SJSA1 (cell line): ENCODE measurements around the gene TTC21A. TPM values are rescaled to one million over a fixed set of nuclear protein-coding genes. Genes with fewer than 3 reads are reported as not detected.
A peak's percentile ranks its signal among the peaks of the same experiment; 100 is the strongest.
"Not testable (repeated sequence)": the region's sequence is repeated elsewhere in the genome, so short reads cannot be mapped to it uniquely, and the experiment has no call there.

ENCODE experiments used
- DNase-seq, 2 experiments: peaks; one replicate each; pipeline ENCODE4 v3.0.0-alpha.2; 2015 to 2020; ENCODE audit warnings: low spot score in 2 of 2, low read depth in 1 of 2
- H3K27ac ChIP-seq: fragments of 250-450 bp; sonication (Bioruptor Pico); 2 replicates; pipeline ENCODE4 v1.5.1; 2020; ENCODE audit warnings: mild to moderate bottlenecking, moderate library complexity
- H3K27me3 ChIP-seq: fragments of 250-450 bp; sonication (Bioruptor Pico); replicated peaks from 2 replicates; pipeline ENCODE4 v1.5.1; 2020; ENCODE audit warnings: mild to moderate bottlenecking, moderate library complexity
- H3K36me3 ChIP-seq: fragments of 250-450 bp; sonication (Bioruptor Pico); 2 replicates; pipeline ENCODE4 v1.5.1; 2020; ENCODE audit warnings: mild to moderate bottlenecking
- H3K4me1 ChIP-seq: fragments of 250-450 bp; sonication (Bioruptor Pico); replicated peaks from 2 replicates; pipeline ENCODE4 v1.6.1; 2021; ENCODE audit warnings: mild to moderate bottlenecking
- H3K4me3 ChIP-seq: fragments of 250-450 bp; sonication (Bioruptor Pico); 2 replicates; pipeline ENCODE4 v1.5.1; 2020; ENCODE audit warnings: mild to moderate bottlenecking
- H3K9me3 ChIP-seq: fragments of 250-450 bp; sonication (Bioruptor Pico); replicated peaks from 2 replicates; pipeline ENCODE4 v1.5.1; 2020; ENCODE audit warnings: mild to moderate bottlenecking
- total RNA-seq: library from RNA; depleted of rRNA; stranded (reverse); fragments of >200 nt; shearing (Covaris generic); gene quantifications from 2 replicates; pipeline ENCODE4 v1.2.3, GENCODE V29; 2014; rRNA removed

The TTC21A gene
- total RNA-seq, result 0.24 TPM in 1 of 2 replicates, not detected in the other

- Histone ChIP-seq H3K36me3 (peaks cover 8% of the 10 kb centered on the region), H3K9me3 (no peaks in the 10 kb centered on the region), H3K4me1 (peaks cover 13% of the 10 kb centered on the region), H3K27me3 (no peaks in the 10 kb centered on the region), H3K27ac (peak within 1 kb of the TSS; percentile 82), H3K4me3 (peak within 1 kb of the TSS; percentile 97)
- peak; percentile 73 to 83 for DNase-seq
These were observed at the start of gene TTC21A, which contains the start of gene GORASP1 for GRCh38 chr3:39107388-39108199. TTC21A (plus strand) TSS chr3:39107680; CDS start chr3:39107838, 158 bp downstream. GORASP1 (minus strand) TSS chr3:39107627; CDS start chr3:39107541, 86 bp downstream.

GRCh38 chr3:39061228-39061627 is 46.3 kb upstream of the TTC21A start:
- not testable (repeated sequence) for H3K4me3 ChIP-seq, H3K36me3 ChIP-seq, H3K4me1 ChIP-seq, H3K27me3 ChIP-seq, DNase-seq, H3K9me3 ChIP-seq, H3K27ac ChIP-seq

GRCh38 chr3:39062180-39062579 is 45.3 kb upstream of the TTC21A start:
- H3K36me3 ChIP-seq, result 0 out of 2 replicates have a peak, but pooled peaks cover 4% of the 10 kb centered on the region
- no peak overlapping the region for H3K4me3 ChIP-seq
- H3K4me1 ChIP-seq, result 0 out of 2 replicates have a peak, but pooled peaks cover 3% of the 10 kb centered on the region
- no peaks in the 10 kb centered on the region for H3K9me3 ChIP-seq
- DNase-seq, result no peak
- no peak overlapping the region for H3K27ac ChIP-seq
- no peaks in the 10 kb centered on the region for H3K27me3 ChIP-seq

GRCh38 chr3:39063143-39063542 is 44.3 kb upstream of the TTC21A start:
- Histone ChIP-seq H3K4me1 (0 out of 2 replicates have a peak, but pooled peaks cover 3% of the 10 kb centered on the region), H3K9me3 (no peaks in the 10 kb centered on the region), H3K36me3 (0 out of 2 replicates have a peak, but pooled peaks cover 6% of the 10 kb centered on the region), H3K27me3 (no peaks in the 10 kb centered on the region), H3K27ac (no peak overlapping the region), H3K4me3 (no peak overlapping the region)
- no peak for DNase-seq

- 0 out of 2 replicates have a peak, but pooled peaks cover 3% of the 10 kb centered on the region for H3K4me1 ChIP-seq
- DNase-seq, result no peak
- no peak overlapping the region for H3K4me3 ChIP-seq
- H3K27me3 ChIP-seq, result no peaks in the 10 kb centered on the region
- H3K36me3 ChIP-seq, result peaks cover 9% of the 10 kb centered on the region; the same call in 1 of the 2 replicates
- H3K27ac ChIP-seq, result no peak overlapping the region; the same call in 1 of the 2 replicates
- H3K9me3 ChIP-seq, result no peaks in the 10 kb centered on the region
These were observed 42.8 kb upstream of the TTC21A start for GRCh38 chr3:39064646-39065045.

GRCh38 chr3:39065197-39065596 is 42.3 kb upstream of the TTC21A start:
- Histone ChIP-seq H3K27ac (no peak overlapping the region; the same call in 1 of the 2 replicates), H3K9me3 (no peaks in the 10 kb centered on the region), H3K27me3 (no peaks in the 10 kb centered on the region), H3K36me3 (peaks cover 9% of the 10 kb centered on the region; the same call in 1 of the 2 replicates), H3K4me1 (0 out of 2 replicates have a peak, but pooled peaks cover 3% of the 10 kb centered on the region), H3K4me3 (no peak overlapping the region)
- DNase-seq, result peak in 1 of 2 experiments; percentile 7

GRCh38 chr3:39067286-39067685 is 40.2 kb upstream of the TTC21A start:
- no peak overlapping the region for H3K4me3 ChIP-seq
- no peaks in the 10 kb centered on the region for H3K9me3 ChIP-seq
- peaks cover 9% of the 10 kb centered on the region; the same call in 1 of the 2 replicates for H3K36me3 ChIP-seq
- DNase-seq, result no peak
- H3K27ac ChIP-seq, result no peak overlapping the region
- no peaks in the 10 kb centered on the region for H3K27me3 ChIP-seq
- H3K4me1 ChIP-seq, result 0 out of 2 replicates have a peak, but pooled peaks cover 3% of the 10 kb centered on the region

- no peaks in the 10 kb centered on the region for H3K27me3 ChIP-seq
- no peak overlapping the region for H3K4me3 ChIP-seq
- 0 out of 2 replicates have a peak, but pooled peaks cover 3% of the 10 kb centered on the region for H3K4me1 ChIP-seq
- no peak overlapping the region for H3K27ac ChIP-seq
- H3K9me3 ChIP-seq, result no peaks in the 10 kb centered on the region
- H3K36me3 ChIP-seq, result peaks cover 9% of the 10 kb centered on the region; the same call in 1 of the 2 replicates
- no peak for DNase-seq
These were observed 38.9 kb upstream of the TTC21A start for GRCh38 chr3:39068556-39068955.

- H3K4me1 ChIP-seq, result no peaks in the 10 kb centered on the region
- DNase-seq, result no peak
- no peak overlapping the region for H3K4me3 ChIP-seq
- no peaks in the 10 kb centered on the region for H3K27me3 ChIP-seq
- H3K27ac ChIP-seq, result no peak overlapping the region
- H3K36me3 ChIP-seq, result peaks cover 17% of the 10 kb centered on the region
- no peaks in the 10 kb centered on the region for H3K9me3 ChIP-seq
These were observed 31.6 kb upstream of the TTC21A start for GRCh38 chr3:39075910-39076309.

GRCh38 chr3:39079530-39079929 is 27.9 kb upstream of the TTC21A start:
- H3K27me3 ChIP-seq, result no peaks in the 10 kb centered on the region
- no peak overlapping the region for H3K27ac ChIP-seq
- no peaks in the 10 kb centered on the region for H3K9me3 ChIP-seq
- H3K36me3 ChIP-seq, result peaks cover 19% of the 10 kb centered on the region
- no peak for DNase-seq
- H3K4me3 ChIP-seq, result no peak overlapping the region
- H3K4me1 ChIP-seq, result no peaks in the 10 kb centered on the region

GRCh38 chr3:39080026-39080425 is 27.5 kb upstream of the TTC21A start:
- no peak for DNase-seq
- Histone ChIP-seq H3K27me3 (no peaks in the 10 kb centered on the region), H3K4me1 (no peaks in the 10 kb centered on the region), H3K27ac (no peak overlapping the region), H3K9me3 (no peaks in the 10 kb centered on the region), H3K4me3 (no peak overlapping the region), H3K36me3 (peaks cover 18% of the 10 kb centered on the region)

- H3K9me3 ChIP-seq, result no peaks in the 10 kb centered on the region
- peaks cover 21% of the 10 kb centered on the region for H3K36me3 ChIP-seq
- H3K27me3 ChIP-seq, result no peaks in the 10 kb centered on the region
- no peak overlapping the region for H3K27ac ChIP-seq
- DNase-seq, result no peak
- H3K4me3 ChIP-seq, result no peak overlapping the region
- no peaks in the 10 kb centered on the region for H3K4me1 ChIP-seq
These were observed 24.7 kb upstream of the TTC21A start for GRCh38 chr3:39082666-39083313.

- Histone ChIP-seq H3K4me1 (no peaks in the 10 kb centered on the region), H3K27ac (no peak overlapping the region), H3K36me3 (peaks cover 21% of the 10 kb centered on the region), H3K4me3 (no peak overlapping the region), H3K27me3 (no peaks in the 10 kb centered on the region), H3K9me3 (no peaks in the 10 kb centered on the region)
- DNase-seq, result no peak
These were observed 21.3 kb upstream of the TTC21A start for GRCh38 chr3:39086144-39086543.

GRCh38 chr3:39088456-39088855 is 19.0 kb upstream of the TTC21A start:
- Histone ChIP-seq H3K36me3 (peaks cover 21% of the 10 kb centered on the region), H3K4me1 (no peaks in the 10 kb centered on the region), H3K27ac (no peak overlapping the region), H3K9me3 (no peaks in the 10 kb centered on the region), H3K27me3 (no peaks in the 10 kb centered on the region), H3K4me3 (no peak overlapping the region)
- no peak for DNase-seq
